NCI-H187 treated with DMSO at 0.1 percent for 48 hours (cell line): ENCODE results near the gene PATE2.

ENCODE experiments used
- DNase-seq: peaks from one replicate; lab custom pipeline; 2025; lab: John Stamatoyannopoulos, UW

Gene PATE2

GRCh38 chr11:125778728-125779127, at the start of gene PATE2:
PATE2 (minus strand) TSS chr11:125778828; CDS start chr11:125778773, 55 bp downstream.
- no peak for DNase-seq

- no peak for DNase-seq
Observed at GRCh38 chr11:125807909-125808308, 29.3 kb upstream of the PATE2 start.

DNA sequence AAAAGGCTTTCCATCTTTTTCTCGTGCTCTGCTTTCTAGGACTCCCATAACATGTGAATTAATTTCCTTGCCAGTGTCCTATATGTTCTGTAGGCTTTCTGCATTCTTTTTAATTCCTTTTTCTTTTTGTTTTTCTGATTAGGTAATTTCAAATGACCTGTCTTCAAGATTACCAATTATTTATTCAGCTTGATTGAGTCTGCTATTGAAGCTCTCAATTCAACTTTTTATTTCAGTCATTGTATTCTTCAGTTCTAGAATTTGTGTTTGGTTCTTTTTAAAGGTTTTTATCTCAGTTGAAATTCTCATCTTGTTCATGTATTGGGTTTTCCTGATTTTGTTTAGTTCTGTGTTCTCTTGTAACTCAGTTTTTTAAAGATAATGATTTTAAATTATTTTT, 23.8 kb upstream of the PATE2 start:
- DNase-seq = no peak

GRCh38 chr11:125799808-125800207, 21.2 kb upstream of the PATE2 start:
- no peak for DNase-seq

- no peak for DNase-seq
Observed at GRCh38 chr11:125797641-125798040, 19.0 kb upstream of the PATE2 start.

DNA sequence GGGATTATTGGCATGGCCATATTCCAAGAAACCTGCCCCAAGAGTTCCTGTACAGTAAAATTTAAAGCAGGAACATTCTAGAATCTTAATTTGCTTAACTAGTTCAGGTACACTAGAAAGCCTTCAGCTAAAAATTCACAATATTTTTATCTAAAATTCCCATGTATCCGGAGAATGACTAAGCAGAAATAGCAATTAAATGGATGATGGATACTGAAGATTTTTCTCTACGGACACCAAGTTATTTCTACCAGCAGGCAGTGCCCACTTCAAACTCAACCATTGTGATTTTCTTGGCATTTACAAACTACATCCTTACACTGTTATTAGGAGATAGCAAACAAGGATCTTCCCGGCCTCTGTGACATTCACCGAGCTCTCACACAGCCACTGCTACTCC, 12.2 kb upstream of the PATE2 start:
- DNase-seq = no peak

- DNase-seq = no peak
Observed at GRCh38 chr11:125787827-125788226, 9.2 kb upstream of the PATE2 start, which contains the start of gene PATE3. PATE3 (plus strand) TSS chr11:125788127; CDS start chr11:125788152, 25 bp downstream.

DNA sequence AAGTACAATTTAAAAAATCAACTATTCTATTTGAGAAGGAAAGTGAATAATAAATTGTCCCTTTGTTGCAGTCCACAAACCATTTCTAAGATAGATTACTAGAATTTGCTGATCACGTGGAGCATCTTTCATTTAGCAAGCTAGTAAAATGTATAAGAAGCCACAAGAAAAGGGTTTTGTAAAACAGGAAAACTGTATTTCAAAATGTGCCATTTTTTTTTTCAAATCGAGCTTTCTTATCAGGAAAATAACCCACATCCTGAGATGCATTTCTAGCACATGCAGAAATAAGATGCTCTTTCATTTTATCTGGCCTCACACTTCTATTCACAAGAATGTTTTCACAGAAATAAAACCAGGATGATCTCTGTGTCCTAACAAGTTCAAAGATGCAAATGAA, 6.0 kb upstream of the PATE2 start:
- no peak for DNase-seq

GRCh38 chr11:125777309-125777708, 1.3 kb downstream of the PATE2 start:
- DNase-seq = no peak

DNA sequence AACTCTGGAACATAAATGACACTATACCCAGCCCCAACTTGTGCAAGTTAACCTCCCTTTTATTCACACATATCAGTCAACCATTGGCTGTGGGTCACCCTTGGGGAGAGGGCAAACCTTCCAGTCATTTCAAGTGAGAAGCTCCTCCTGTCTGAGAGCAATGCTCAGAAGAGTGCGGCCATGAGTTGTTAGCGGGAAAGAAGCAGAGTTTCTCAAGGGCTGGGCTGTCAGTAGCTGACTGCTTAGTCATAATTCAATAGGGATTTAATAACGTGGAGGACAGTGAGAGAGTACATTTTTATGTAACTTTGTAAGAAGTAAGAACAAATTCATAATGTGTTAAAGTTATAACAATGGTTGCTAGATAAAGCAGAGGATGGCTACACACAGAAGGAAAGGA, 5.1 kb downstream of the PATE2 start:
- no peak for DNase-seq

DNA sequence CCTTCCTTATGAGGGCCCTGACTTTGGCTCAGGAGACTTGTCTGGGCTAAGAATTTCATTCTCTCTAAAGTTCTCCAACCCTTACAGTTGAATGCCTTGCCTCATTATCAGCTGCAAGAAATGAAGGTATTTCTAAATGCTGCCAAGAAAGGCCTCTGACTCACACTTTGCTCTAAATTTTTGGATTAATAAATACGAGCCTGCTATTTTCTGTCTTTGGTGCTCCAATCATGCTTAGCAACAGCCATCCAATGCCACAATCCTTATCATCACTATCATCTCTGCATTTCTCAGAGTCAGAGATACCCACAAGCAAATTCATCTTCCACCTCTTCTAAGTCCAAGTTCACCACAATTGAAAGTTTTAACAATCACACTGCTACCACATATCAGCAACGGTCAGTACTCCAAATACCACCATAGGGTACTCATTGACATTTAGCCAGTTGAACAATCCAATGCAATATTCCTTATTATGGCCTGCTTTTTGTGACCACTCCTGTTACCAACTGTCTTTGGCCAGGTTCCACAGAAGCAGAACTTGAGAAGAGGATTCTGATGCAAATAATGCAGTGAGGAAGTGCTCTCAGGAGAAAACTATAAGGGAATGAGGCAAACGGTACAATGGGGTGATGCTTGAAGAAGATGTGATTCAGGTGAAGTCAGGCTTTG, 5.7 kb downstream of the PATE2 start:
- DNase-seq = no peak

GRCh38 chr11:125770583-125770982, 8.0 kb downstream of the PATE2 start:
- DNase-seq = no peak

- DNase-seq = no peak
Observed at GRCh38 chr11:125768336-125769046, 10.1 kb downstream of the PATE2 start.

DNA sequence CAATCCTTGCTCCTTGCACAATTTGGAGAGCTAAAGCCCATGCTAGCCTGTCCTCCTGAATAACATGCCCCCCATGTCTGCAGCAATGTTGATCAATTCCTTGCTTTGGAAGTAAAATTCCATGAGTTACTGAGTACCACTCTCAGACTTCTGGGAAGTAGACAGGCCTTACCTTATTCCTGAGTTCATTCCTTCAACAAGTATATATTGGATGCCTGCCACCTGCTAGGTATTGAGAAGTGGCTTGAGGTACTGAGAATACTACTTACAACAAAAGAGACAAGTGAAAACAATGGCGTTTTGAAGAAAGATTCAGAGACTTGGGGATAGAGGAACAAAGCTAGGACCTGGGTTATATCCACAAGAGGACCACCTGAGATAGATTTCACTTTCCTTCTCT, 12.4 kb downstream of the PATE2 start:
- no peak for DNase-seq

DNA sequence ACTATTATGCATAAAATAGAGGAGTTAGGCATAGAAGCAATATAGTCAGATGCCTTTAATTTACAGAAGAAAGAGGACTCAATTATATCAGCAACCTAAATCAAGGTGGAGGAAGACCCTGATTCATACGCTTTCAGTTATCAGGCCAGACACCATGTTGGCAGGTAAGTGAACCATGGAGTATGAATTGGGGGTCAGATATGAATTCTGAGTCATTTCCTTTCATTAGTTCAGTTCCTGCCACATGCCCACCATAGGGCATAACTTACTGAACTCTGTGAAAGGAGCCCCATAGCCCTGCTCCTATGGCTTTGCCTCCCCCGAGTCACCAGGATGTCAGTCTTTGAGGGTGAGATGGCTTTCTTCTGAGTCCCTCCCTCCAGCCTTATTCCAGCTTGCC, 15.1 kb downstream of the PATE2 start:
- no peak for DNase-seq

DNA sequence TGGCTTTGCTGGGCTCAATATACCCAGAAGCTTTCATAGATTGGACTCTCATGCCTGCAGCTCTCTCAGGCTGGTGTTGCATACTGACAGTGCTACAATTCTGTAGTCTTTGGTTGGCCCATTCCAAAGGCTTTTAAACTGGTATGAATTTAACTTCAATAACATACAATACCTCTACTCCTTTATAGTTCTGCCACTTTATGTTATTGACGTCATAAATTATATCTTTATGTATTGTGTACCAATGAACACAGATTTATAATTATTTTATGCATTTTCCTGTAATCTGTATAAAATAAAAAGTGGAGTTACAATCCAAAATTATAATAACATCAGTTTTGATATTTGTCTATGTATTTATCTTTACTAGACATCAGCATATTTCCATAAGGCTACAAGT, 16.2 kb downstream of the PATE2 start:
- DNase-seq = no peak

GRCh38 chr11:125756050-125756449, 22.6 kb downstream of the PATE2 start:
- DNase-seq = no peak

DNA sequence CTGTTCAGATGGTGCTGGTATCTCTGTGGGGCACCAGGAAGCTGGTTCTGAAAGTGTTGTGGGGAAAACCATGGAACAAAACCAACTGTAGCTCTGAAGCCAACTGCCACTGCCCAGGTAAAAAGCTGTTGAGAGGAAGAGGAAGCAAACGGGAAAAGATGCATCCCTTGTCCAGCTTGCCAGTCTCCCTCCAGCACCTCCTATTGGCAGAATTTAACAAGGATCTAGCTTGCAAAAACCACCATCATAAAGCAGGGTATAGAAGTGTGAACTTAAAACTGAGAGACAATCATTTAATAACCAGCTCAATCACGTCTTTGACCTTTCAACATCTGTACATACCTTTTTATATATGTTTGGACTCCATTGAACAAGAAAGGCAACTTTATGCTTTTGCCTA, 28.0 kb downstream of the PATE2 start:
- no peak for DNase-seq

DNA sequence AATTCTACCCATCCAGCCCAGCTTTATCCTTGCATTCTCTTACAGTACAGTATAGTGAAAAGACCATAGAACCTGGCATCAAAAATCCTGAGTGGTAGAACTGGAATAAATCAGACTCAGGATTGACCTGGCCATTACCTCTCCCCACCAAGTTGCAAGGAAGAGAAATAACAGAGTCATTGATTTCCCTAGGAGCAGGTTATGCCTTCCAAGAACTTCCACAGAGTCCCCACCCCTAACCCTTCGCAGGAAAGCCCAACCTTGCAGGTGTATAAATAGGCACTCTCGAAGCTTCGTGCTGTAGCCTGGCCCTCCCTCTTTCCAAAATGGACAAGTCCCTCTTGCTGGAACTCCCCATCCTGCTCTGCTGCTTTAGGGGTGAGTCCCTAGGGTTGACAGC, 32.6 kb downstream of the PATE2 start, which contains the start of gene PATE1:
PATE1 (plus strand) TSS at position 301 of the 400 bp plus-strand sequence; CDS start at position 327, 26 bp downstream.
- DNase-seq = no peak

- DNase-seq = no peak
Observed at GRCh38 chr11:125743681-125744080, 34.9 kb downstream of the PATE2 start.

GRCh38 chr11:125740617-125741016, 38.0 kb downstream of the PATE2 start:
- DNase-seq = no peak

DNA sequence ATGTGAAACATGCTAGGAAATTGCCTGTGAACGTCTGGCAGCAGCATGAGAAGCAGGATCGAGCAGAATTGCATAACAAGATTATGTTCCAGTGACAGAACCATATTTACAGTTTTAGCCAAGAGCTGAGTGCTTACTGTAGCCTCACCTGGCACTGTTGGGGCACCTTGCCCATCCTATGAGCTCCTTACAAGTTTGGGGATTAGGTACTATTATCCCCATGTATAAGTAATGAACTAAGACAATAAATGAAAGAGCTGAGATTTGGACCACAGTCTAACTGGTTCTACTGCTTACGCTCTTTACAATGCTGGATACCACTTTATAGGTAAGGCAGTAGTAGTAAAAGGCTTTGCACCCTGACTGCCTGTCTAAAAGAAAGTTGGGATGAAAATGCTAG, 49.7 kb downstream of the PATE2 start:
- DNase-seq = no peak
